ENCODE data around the gene SLC16A6. TPM values are rescaled to one million over a fixed set of nuclear protein-coding genes. Genes with fewer than 3 reads are reported as not detected.
A peak's percentile ranks its signal among the peaks of the same experiment; 100 is the strongest.

Gene SLC16A6
- total RNA-seq, 1 donor from 2014 or later: 0.08 TPM

DNA sequence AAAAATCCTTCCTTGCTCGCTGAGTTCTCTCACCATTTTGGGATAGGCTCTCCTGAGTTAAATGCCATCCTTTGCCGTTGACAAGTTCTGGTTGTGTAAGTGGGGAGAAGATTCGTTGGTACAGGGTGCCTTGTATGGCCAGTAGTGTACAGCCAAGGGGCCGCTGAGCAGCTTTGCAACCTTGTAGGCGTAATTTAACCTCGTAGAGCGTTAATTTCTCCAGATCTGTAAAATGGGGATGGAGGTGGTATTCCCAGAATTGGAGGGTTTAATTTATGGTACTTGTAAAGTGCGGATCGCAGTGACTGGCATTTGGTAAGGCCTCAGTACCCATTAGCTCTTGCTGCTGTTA is 1.7 kb upstream of the SLC16A6 start:
- H3K4me1 ChIP-seq: peaks cover 30% of the 10 kb centered on the region
- H3K27ac ChIP-seq (replicated peaks): no peak overlapping the region
- peak overlapping the region; percentile 81 for H3K4me3 ChIP-seq

DNA sequence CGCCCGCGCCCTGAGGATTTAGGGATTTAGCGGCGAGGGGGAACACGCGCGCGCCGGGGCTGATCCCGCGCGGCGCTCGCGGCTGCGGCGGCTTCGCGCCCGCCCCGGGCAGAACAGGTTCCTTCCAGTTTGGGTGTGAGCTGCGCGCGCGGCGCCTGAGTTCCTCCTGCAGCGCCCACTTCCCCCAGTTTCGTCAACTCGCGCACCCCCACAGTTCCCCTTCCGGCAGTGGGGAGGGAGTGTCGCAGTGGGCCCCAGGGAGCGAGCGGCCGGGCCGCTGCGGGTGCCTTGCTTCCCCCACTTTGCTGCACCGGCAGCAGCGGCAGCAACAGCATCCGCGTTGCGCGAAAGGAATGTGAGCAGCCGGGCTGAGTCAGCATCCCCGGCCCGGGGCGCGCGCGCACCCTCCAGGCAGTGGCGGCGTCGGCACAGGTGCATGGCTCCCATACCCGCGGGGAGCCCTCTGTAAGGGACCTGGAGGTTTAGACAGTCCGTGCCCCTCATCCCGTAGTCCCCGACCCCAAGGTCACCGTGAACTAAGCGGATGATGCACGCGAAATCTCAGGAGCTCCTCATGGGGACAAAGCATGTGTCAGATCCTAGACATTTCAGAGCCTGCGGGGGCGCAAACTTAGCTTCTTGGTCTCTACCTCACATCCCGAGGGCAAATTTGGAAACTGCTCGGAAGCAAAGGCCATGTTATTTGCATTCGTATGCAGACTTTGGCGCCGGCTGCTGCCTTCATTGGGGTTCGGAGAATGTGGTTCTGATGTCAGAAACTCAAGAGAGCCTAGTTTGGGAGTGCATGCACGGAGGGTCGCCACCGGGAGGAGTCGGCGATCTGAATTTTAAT is 1.1 kb upstream of the SLC16A6 start:
- Histone ChIP-seq H3K9me3 (replicated peaks) (no peaks in the 10 kb centered on the region), H3K4me3 (peak overlapping the region; percentile 81), H3K27ac (replicated peaks) (peak overlapping the region; percentile 74), H3K4me1 (peaks cover 30% of the 10 kb centered on the region), H3K27me3 (ENCODE audit: low read depth) (peaks cover 50% of the 10 kb centered on the region), H3K36me3 (no peaks in the 10 kb centered on the region)
- intact Hi-C loops (cut with micrococcal nuclease): no loop called here
- DNase-seq: peak; percentile 79
- TF ChIP-seq, protein P1, sequence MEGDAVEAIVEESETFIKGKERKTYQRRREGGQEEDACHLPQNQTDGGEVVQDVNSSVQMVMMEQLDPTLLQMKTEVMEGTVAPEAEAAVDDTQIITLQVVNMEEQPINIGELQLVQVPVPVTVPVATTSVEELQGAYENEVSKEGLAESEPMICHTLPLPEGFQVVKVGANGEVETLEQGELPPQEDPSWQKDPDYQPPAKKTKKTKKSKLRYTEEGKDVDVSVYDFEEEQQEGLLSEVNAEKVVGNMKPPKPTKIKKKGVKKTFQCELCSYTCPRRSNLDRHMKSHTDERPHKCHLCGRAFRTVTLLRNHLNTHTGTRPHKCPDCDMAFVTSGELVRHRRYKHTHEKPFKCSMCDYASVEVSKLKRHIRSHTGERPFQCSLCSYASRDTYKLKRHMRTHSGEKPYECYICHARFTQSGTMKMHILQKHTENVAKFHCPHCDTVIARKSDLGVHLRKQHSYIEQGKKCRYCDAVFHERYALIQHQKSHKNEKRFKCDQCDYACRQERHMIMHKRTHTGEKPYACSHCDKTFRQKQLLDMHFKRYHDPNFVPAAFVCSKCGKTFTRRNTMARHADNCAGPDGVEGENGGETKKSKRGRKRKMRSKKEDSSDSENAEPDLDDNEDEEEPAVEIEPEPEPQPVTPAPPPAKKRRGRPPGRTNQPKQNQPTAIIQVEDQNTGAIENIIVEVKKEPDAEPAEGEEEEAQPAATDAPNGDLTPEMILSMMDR (IDR thresholded peaks at IDR 0.05; ENCODE audit: borderline replicate concordance): no peak

More for the DNA sequence above, 1.7 kb upstream of the SLC16A6 start:
- intact Hi-C loops (cut with micrococcal nuclease): no loop called here
- Histone ChIP-seq H3K36me3 (no peaks in the 10 kb centered on the region), H3K9me3 (replicated peaks) (no peaks in the 10 kb centered on the region), H3K27me3 (ENCODE audit: low read depth) (peaks cover 50% of the 10 kb centered on the region)
- no peak for DNase-seq
- TF ChIP-seq, protein P1 (IDR thresholded peaks at IDR 0.05; ENCODE audit: borderline replicate concordance): no peak

DNA sequence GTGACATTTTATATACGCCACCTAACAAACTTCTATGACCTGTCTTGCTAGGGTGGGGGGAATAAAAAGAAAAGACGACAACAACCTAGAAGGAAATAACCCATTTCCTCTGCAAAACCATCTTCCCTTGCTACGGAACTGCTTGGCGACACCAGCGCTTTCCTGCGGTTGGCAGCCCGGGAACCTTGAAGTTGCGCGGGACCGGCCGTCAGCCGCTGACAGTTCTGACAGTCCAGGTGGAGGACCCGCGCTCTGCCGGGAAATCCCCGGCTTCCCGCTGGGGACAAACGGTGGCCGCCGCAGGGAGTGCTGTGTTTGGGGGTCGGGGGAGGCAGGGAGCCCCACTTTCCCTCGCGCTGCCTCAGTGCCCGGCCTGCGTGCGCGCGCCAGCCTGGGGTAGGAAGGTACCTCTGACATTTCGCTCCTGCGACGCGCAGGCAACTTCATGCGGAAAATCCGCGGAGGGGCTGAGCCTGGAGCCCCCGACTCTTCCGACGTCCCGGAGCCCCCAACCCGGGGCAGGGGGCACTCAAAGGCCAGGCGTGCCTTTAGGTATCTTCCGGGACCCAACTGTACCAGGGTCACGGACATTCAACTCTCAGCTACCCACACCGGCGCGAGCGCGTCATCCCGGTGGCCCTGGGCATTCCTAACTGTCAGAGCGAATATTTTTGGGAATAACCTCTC is 516 bp downstream of the SLC16A6 start:
- intact Hi-C loops (cut with micrococcal nuclease): no loop called here
- DNase-seq: peak; percentile 35
- Histone ChIP-seq H3K4me3 (peak overlapping the region; percentile 81), H3K27ac (replicated peaks) (peak overlapping the region; percentile 74), H3K9me3 (replicated peaks) (no peaks in the 10 kb centered on the region), H3K27me3 (ENCODE audit: low read depth) (peaks cover 38% of the 10 kb centered on the region), H3K4me1 (peaks cover 30% of the 10 kb centered on the region), H3K36me3 (no peaks in the 10 kb centered on the region)
- TF ChIP-seq, protein P1 (IDR thresholded peaks at IDR 0.05; ENCODE audit: borderline replicate concordance): no peak

DNA sequence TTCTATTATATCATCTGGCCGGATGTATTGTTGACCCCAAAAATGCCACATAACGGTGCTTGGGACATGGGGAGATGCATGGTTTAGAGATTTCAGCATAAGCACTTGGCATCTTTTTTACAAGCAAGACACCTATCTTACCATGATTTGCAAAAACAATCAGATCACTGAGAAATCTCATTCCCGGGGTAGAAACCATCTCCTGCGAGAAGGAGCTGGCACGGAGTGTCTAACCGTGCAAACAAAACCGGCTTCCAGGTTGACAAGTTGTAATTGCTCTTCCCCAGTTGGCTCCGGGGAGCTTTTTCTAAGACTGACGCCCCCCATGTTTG is 1.0 kb downstream of the SLC16A6 start:
- DNase-seq: no peak
- H3K27ac ChIP-seq (replicated peaks): peak overlapping the region; percentile 74
- intact Hi-C loops (cut with micrococcal nuclease): no loop called here
- H3K4me3 ChIP-seq: peak overlapping the region; percentile 81
- peaks cover 30% of the 10 kb centered on the region for H3K4me1 ChIP-seq
- H3K36me3 ChIP-seq: no peaks in the 10 kb centered on the region
- no peaks in the 10 kb centered on the region for H3K9me3 ChIP-seq (replicated peaks)
- H3K27me3 ChIP-seq (ENCODE audit: low read depth): peaks cover 33% of the 10 kb centered on the region
- TF ChIP-seq, protein P1 (IDR thresholded peaks at IDR 0.05; ENCODE audit: borderline replicate concordance): no peak

DNA sequence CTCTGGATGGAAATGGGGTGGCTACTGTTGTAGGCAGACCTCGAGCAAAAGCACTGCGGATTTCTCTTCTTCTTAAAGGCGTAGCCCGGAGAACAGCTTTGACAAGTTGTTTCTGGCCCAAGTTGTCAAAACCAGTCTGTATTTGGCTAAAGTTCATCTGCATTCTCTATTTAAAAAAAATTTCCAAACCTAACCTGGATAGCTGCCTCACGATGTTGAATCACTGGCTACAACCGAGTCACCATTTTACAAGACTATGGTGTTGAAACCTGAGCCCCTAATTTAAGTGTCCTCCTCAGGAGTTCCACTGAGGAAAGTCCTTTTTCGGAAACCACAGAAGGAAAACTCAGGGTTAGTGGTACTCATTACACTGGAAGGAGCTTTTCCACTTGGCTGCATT is 1.5 kb downstream of the SLC16A6 start:
- peaks cover 29% of the 10 kb centered on the region for H3K27me3 ChIP-seq (ENCODE audit: low read depth)
- intact Hi-C loops (cut with micrococcal nuclease): no loop called here
- H3K9me3 ChIP-seq (replicated peaks): no peaks in the 10 kb centered on the region
- H3K4me1 ChIP-seq: peaks cover 30% of the 10 kb centered on the region
- peak overlapping the region; percentile 74 for H3K27ac ChIP-seq (replicated peaks)
- no peak overlapping the region for H3K4me3 ChIP-seq
- H3K36me3 ChIP-seq: no peaks in the 10 kb centered on the region
- DNase-seq: no peak
- TF ChIP-seq, protein P1 (IDR thresholded peaks at IDR 0.05; ENCODE audit: borderline replicate concordance): no peak
